HG02852 (cell line): ENCODE data around the gene ATP6V0B.

Experiments
- ATAC-seq: cut with Tn5 transposase; IDR thresholded peaks from one replicate; pipeline ENCODE4 v1.9.1; 2021; ENCODE audit warnings: mild to moderate bottlenecking, moderate library complexity; ENCODE audit not compliant: unreplicated experiment

Gene ATP6V0B

GRCh38 chr1:43982808-43983207, 8.0 kb downstream of the ATP6V0B start:
- ATAC-seq = no peak

- no peak for ATAC-seq
Measured at GRCh38 chr1:43983253-43983899, 8.6 kb downstream of the ATP6V0B start.

- ATAC-seq = no peak
Measured at GRCh38 chr1:43984855-43985254, 10.1 kb downstream of the ATP6V0B start.

- no peak for ATAC-seq
Measured at GRCh38 chr1:43985984-43986595, 11.3 kb downstream of the ATP6V0B start.

GRCh38 chr1:43986712-43987111, 12.0 kb downstream of the ATP6V0B start:
- no peak for ATAC-seq

GRCh38 chr1:43987159-43987902, 12.6 kb downstream of the ATP6V0B start:
- no peak for ATAC-seq

- no peak for ATAC-seq
Measured at GRCh38 chr1:43990271-43991199, 15.8 kb downstream of the ATP6V0B start.

GRCh38 chr1:43991200-43991475, 16.4 kb downstream of the ATP6V0B start:
- ATAC-seq = peak; percentile 17

- peak; percentile 87 for ATAC-seq
Measured at GRCh38 chr1:43991476-43992231, 16.9 kb downstream of the ATP6V0B start, which contains the start of gene CCDC24. CCDC24 (plus strand) TSS chr1:43991599; CDS start chr1:43991879, 280 bp downstream.

GRCh38 chr1:43992232-43992995, 17.7 kb downstream of the ATP6V0B start:
- ATAC-seq = no peak

GRCh38 chr1:43993206-43993914, 18.6 kb downstream of the ATP6V0B start:
- no peak for ATAC-seq

GRCh38 chr1:43994071-43994470, 19.3 kb downstream of the ATP6V0B start:
- no peak for ATAC-seq

GRCh38 chr1:43994794-43995790, 20.3 kb downstream of the ATP6V0B start:
- no peak for ATAC-seq

GRCh38 chr1:43995984-43996732, 21.4 kb downstream of the ATP6V0B start:
- ATAC-seq = no peak

GRCh38 chr1:43996733-43997115, 22.0 kb downstream of the ATP6V0B start:
- ATAC-seq = no peak

GRCh38 chr1:43997295-43997999, 22.7 kb downstream of the ATP6V0B start:
- ATAC-seq = no peak

- no peak for ATAC-seq
Measured at GRCh38 chr1:43998000-43998378, 23.2 kb downstream of the ATP6V0B start.
